H9 (cell line): ENCODE measurements around the gene TANGO6. TPM values are rescaled to one million over a fixed set of nuclear protein-coding genes. Genes with fewer than 3 reads are reported as not detected.

Experiments
- DNase-seq: peaks from one replicate; pipeline ENCODE4 v3.0.0-alpha.2; 2017
- H2AFZ ChIP-seq: one replicate; pipeline ENCODE4 v1.6.1; 2013; ENCODE audit warnings: mild to moderate bottlenecking, low read length, control low read depth, moderate library complexity
- H2AK5ac ChIP-seq: 2 replicates; pipeline ENCODE4 v1.6.1; 2013; ENCODE audit warnings: low read length, control low read depth, mixed read lengths; ENCODE audit not compliant: insufficient read length
- H2BK120ac ChIP-seq: one replicate; pipeline ENCODE4 v1.6.1; 2013; ENCODE audit warnings: low read depth, mild to moderate bottlenecking, low read length, control low read depth, inconsistent platforms; ENCODE audit not compliant: poor library complexity, severe bottlenecking
- H2BK12ac ChIP-seq: 2 replicates; pipeline ENCODE4 v1.6.1; 2013; ENCODE audit warnings: low read length, control low read depth, mixed read lengths, low read depth; ENCODE audit not compliant: insufficient read length
- H2BK15ac ChIP-seq: 2 replicates; pipeline ENCODE4 v1.6.1; 2013; ENCODE audit warnings: low read depth, low read length, control low read depth
- H2BK20ac ChIP-seq: one replicate; pipeline ENCODE4 v1.6.1; 2013; ENCODE audit warnings: low read depth, mild to moderate bottlenecking, low read length, control low read depth, inconsistent platforms; ENCODE audit not compliant: poor library complexity, severe bottlenecking
- H2BK5ac ChIP-seq: 2 replicates; pipeline ENCODE4 v1.6.1; 2013; ENCODE audit warnings: low read length, control low read depth, mixed read lengths; ENCODE audit not compliant: insufficient read length
- H3K14ac ChIP-seq: 2 replicates; pipeline ENCODE4 v1.6.1; 2013; ENCODE audit warnings: low read length, control low read depth; ENCODE audit not compliant: insufficient read depth
- H3K18ac ChIP-seq: 2 replicates; pipeline ENCODE4 v1.6.1; 2013; ENCODE audit warnings: low read depth, mild to moderate bottlenecking, mixed read lengths, low read length, control low read depth; ENCODE audit not compliant: insufficient read length
- H3K23ac ChIP-seq: 2 replicates; pipeline ENCODE4 v1.6.1; 2013; ENCODE audit warnings: low read length, control low read depth, mixed read lengths, low read depth; ENCODE audit not compliant: insufficient read length
- H3K23me2 ChIP-seq: 2 replicates; pipeline ENCODE4 v1.6.1; 2013; ENCODE audit warnings: low read depth, mild to moderate bottlenecking, mixed read lengths, low read length, control low read depth; ENCODE audit not compliant: insufficient read length, poor library complexity, severe bottlenecking
- H3K27ac ChIP-seq: 2 replicates; pipeline ENCODE4 v1.5.1; 2013; ENCODE audit warnings: low read length, control low read depth, mixed read lengths, low read depth; ENCODE audit not compliant: insufficient read length
- H3K27me3 ChIP-seq: 2 replicates; pipeline ENCODE4 v1.6.1; 2013; ENCODE audit warnings: low read length, control low read depth, inconsistent platforms; ENCODE audit not compliant: insufficient read depth
- H3K4ac ChIP-seq: 2 replicates; pipeline ENCODE4 v1.6.1; 2013; ENCODE audit warnings: low read depth, mild to moderate bottlenecking, control low read depth, inconsistent platforms, low read length, moderate library complexity
- H3K4me1 ChIP-seq: 2 replicates; pipeline ENCODE4 v1.6.1; 2013; ENCODE audit warnings: low read length, control low read depth, inconsistent platforms; ENCODE audit not compliant: insufficient read depth
- H3K4me2 ChIP-seq: 2 replicates; pipeline ENCODE4 v1.6.1; 2013; ENCODE audit warnings: low read length, control low read depth, mixed read lengths; ENCODE audit not compliant: insufficient read length, insufficient read depth
- H3K56ac ChIP-seq: 2 replicates; pipeline ENCODE4 v1.6.1; 2013; ENCODE audit warnings: low read depth, mild to moderate bottlenecking, mixed read lengths, low read length, control low read depth; ENCODE audit not compliant: insufficient read length
- H3K79me1 ChIP-seq: 2 replicates; pipeline ENCODE4 v1.6.1; 2013; ENCODE audit warnings: low read depth, mild to moderate bottlenecking, moderate library complexity, low read length, control low read depth, inconsistent platforms; ENCODE audit not compliant: insufficient read depth, poor library complexity, severe bottlenecking
- H3K79me2 ChIP-seq: 2 replicates; pipeline ENCODE4 v1.6.1; 2013; ENCODE audit warnings: low read length, control low read depth, inconsistent platforms; ENCODE audit not compliant: insufficient read depth
- H3K9ac ChIP-seq: 2 replicates; pipeline ENCODE4 v1.6.1; 2013; ENCODE audit warnings: low read length, control low read depth, mixed read lengths; ENCODE audit not compliant: insufficient read length; ENCODE audit errors: extremely low read depth
- H3K9me3 ChIP-seq: one replicate; pipeline ENCODE4 v1.6.1; 2013; ENCODE audit warnings: low read depth, low read length, inconsistent platforms; ENCODE audit not compliant: control insufficient read depth
- H3T11ph ChIP-seq: one replicate; pipeline ENCODE4 v1.6.1; 2013; ENCODE audit warnings: mild to moderate bottlenecking, low read length, control low read depth, inconsistent platforms
- H4K20me1 ChIP-seq: one replicate; pipeline ENCODE4 v1.6.1; 2013; ENCODE audit not compliant: control insufficient read depth, insufficient read length, insufficient read depth
- H4K5ac ChIP-seq: 2 replicates; pipeline ENCODE4 v1.6.1; 2013; ENCODE audit warnings: low read depth, mild to moderate bottlenecking, mixed read lengths, low read length, control low read depth; ENCODE audit not compliant: insufficient read length
- H4K8ac ChIP-seq: replicated peaks from 2 replicates; pipeline ENCODE4 v1.6.1; 2013; ENCODE audit warnings: low read length, control low read depth, mixed read lengths, low read depth; ENCODE audit not compliant: insufficient read length
- H4K91ac ChIP-seq: 2 replicates; pipeline ENCODE4 v1.6.1; 2013; ENCODE audit warnings: low read depth, mild to moderate bottlenecking, moderate library complexity, mixed read lengths, low read length, control low read depth; ENCODE audit not compliant: insufficient read length
- H3K27ac Mint-ChIP-seq, 3 experiments: 2 replicates in 2 of 3; 3 replicates in 1 of 3; pipeline ENCODE4 v1.8.0; 2020 to 2021; ENCODE audit warnings: mixed read lengths in 3 of 3, mild to moderate bottlenecking in 1 of 3, moderate library complexity in 1 of 3
- H3K27me3 Mint-ChIP-seq: 2 replicates; pipeline ENCODE4 v1.8.0; 2021; ENCODE audit warnings: low read depth, mild to moderate bottlenecking, moderate library complexity, mixed read lengths
- H3K36me3 Mint-ChIP-seq, 3 experiments: 2 replicates in 2 of 3; 3 replicates in 1 of 3; pipeline ENCODE4 v1.8.0; 2020 to 2021; ENCODE audit warnings: low read depth in 3 of 3, mixed read lengths in 3 of 3; ENCODE audit not compliant: insufficient read depth in 1 of 3
- H3K4me1 Mint-ChIP-seq, 2 experiments: 2 replicates each; pipeline ENCODE4 v1.8.0; 2020; ENCODE audit warnings: mixed read lengths in 2 of 2
- H3K4me3 Mint-ChIP-seq, 2 experiments: 2 replicates in 1 of 2; 3 replicates in 1 of 2; pipeline ENCODE4 v1.8.0; 2020 to 2021; ENCODE audit warnings: mild to moderate bottlenecking in 2 of 2, mixed read lengths in 2 of 2, moderate library complexity in 1 of 2
- H3K9me3 Mint-ChIP-seq, 2 experiments: 2 replicates in 1 of 2; 3 replicates in 1 of 2; pipeline ENCODE4 v1.8.0; 2020; ENCODE audit warnings: mild to moderate bottlenecking in 2 of 2, mixed read lengths in 2 of 2, moderate library complexity in 1 of 2
- CTCF ChIP-seq: fragments of 200-600 bp; sonication (generic); conservative IDR thresholded peaks from 3 replicates; pipeline ENCODE4 v1.8.0; 2021; ENCODE audit warnings: antibody characterized with exemption, mild to moderate bottlenecking
- WGBS: extraction: QIAGEN DNeasy Blood & Tissue Kit; methylation state at CpG from one replicate; pipeline ENCODE4 v1.1.7; 2013; ENCODE audit warnings: missing lambda C conversion rate, low lambda C conversion rate, mixed read lengths; ENCODE audit not compliant: insufficient read length; ENCODE audit errors: extremely low coverage; 5-methylcytosine and 5-hydroxymethylcytosine counted together
- total RNA-seq: library from RNA; stranded (reverse); gene quantifications from 2 replicates; pipeline ENCODE4 v1.2.1, GENCODE V29; 2021

The TANGO6 gene
- total RNA-seq, 1 experiment from 2014 or later: 12.0 TPM

- Histone ChIP-seq H4K20me1 (no peaks in the 10 kb centered on the region), H3K27ac (no peak overlapping the region), H3K9ac (no peak overlapping the region), H2BK120ac (no peak overlapping the region), H2BK5ac (no peak overlapping the region), H3K27me3 (no peaks in the 10 kb centered on the region), H3K79me1 (no peaks in the 10 kb centered on the region), H3K23ac (no peak overlapping the region), H3K4me2 (no peak overlapping the region), H3T11ph (no peak overlapping the region), H2BK15ac (no peak overlapping the region), H4K91ac (no peak overlapping the region), H3K9me3 (no peaks in the 10 kb centered on the region), H3K79me2 (no peaks in the 10 kb centered on the region; the same call in 1 of the 2 replicates), H2BK12ac (no peak overlapping the region), H3K56ac (no peak overlapping the region), H3K18ac (no peak overlapping the region), H4K8ac (no peak overlapping the region), H3K4ac (no peak overlapping the region), H3K4me1 (no peaks in the 10 kb centered on the region), H2BK20ac (no peak overlapping the region), H3K14ac (no peak overlapping the region), H2AFZ (no peak overlapping the region), H4K5ac (no peak overlapping the region), H2AK5ac (no peak overlapping the region), H3K23me2 (no peaks in the 10 kb centered on the region)
- WGBS: no CpG with 5 or more reads among the region's 6 CpGs
- peaks cover 3 to 15% of the 10 kb centered on the region in 2 experiments; a peak in 2 of 4 replicates for H3K4me1 Mint-ChIP-seq
- H3K27ac Mint-ChIP-seq: no peak overlapping the region; a peak in 1 of 7 replicates
- peaks cover 79 to 95% (median 86%) of the 10 kb centered on the region in 3 experiments for H3K36me3 Mint-ChIP-seq
- no peaks in the 10 kb centered on the region for H3K27me3 Mint-ChIP-seq
- no peak for TF ChIP-seq CTCF
- H3K9me3 Mint-ChIP-seq: no peaks in the 10 kb centered on the region; a peak in 2 of 5 replicates
- H3K4me3 Mint-ChIP-seq: no peak overlapping the region
- no peak for DNase-seq
These were observed 271.6 kb downstream of the TANGO6 start for GRCh38 chr16:69114976-69115355.
